GM18858 (cell line): Measurements from ENCODE around the gene PDGFA.

Experiments used
- ATAC-seq: cut with Tn5 transposase; IDR thresholded peaks from one replicate; pipeline ENCODE4 v1.9.1; 2021; ENCODE audit not compliant: unreplicated experiment

The PDGFA gene

GRCh38 chr7:463362-463781 is 56.3 kb downstream of the PDGFA start:
- ATAC-seq, result no peak

- no peak for ATAC-seq
Measured at GRCh38 chr7:462173-463103, 57.2 kb downstream of the PDGFA start.

DNA sequence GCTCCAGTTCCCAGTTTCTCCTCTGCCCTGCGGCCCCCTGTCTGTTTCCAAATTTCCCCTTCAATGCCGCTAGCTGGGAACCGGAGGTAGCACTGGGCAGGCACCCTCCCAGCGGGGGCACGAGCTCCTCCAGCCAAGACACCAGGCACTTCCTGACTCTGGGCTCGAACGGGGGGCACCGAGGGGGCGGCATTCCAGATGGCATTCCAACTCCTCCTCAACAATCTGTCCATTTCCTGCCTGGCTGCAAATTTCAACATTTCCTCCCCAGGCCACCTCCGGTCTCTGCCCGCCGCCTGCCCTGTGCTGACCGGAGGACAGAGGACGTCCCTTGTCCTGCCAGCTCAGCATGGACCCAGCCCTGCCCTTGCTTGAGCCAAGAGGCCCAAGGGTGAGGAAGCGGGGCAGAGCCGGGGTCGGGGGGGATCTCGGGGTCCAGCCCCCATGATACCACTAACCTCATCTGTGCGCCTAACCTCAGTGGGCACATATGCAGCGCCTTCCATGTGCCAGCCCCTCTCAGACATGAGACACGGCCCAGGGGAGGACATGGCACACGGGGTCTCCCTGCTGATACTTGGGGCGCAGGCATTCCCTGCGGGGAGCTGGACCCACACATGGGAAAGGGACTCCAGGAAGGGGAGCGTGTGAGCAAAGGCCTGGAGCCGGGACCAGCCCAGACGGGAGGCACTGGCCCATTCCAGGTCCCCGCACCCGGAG is 58.0 kb downstream of the PDGFA start:
- ATAC-seq, result no peak

DNA sequence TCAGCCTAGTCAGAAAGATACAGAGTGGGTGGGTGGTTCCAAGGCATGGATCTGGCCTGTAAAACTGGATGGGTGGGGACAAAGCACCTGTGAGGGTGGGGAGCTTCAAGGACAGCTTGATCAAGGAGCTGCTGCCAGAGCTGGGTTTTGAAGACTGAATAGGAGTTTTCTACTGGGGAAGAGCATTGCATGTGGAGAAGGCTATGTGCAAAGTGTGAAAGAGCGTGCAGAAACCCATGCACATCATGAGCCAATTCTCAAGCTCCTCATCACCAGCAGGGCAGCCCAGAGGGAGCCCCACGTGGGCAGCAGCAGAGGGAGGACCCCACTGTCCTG is 58.6 kb downstream of the PDGFA start:
- no peak for ATAC-seq

GRCh38 chr7:460374-461116 is 59.1 kb downstream of the PDGFA start:
- ATAC-seq, result no peak

- no peak for ATAC-seq
Measured at GRCh38 chr7:459584-460373, 59.9 kb downstream of the PDGFA start.

- no peak for ATAC-seq
Measured at GRCh38 chr7:458511-459245, 61.0 kb downstream of the PDGFA start.

DNA sequence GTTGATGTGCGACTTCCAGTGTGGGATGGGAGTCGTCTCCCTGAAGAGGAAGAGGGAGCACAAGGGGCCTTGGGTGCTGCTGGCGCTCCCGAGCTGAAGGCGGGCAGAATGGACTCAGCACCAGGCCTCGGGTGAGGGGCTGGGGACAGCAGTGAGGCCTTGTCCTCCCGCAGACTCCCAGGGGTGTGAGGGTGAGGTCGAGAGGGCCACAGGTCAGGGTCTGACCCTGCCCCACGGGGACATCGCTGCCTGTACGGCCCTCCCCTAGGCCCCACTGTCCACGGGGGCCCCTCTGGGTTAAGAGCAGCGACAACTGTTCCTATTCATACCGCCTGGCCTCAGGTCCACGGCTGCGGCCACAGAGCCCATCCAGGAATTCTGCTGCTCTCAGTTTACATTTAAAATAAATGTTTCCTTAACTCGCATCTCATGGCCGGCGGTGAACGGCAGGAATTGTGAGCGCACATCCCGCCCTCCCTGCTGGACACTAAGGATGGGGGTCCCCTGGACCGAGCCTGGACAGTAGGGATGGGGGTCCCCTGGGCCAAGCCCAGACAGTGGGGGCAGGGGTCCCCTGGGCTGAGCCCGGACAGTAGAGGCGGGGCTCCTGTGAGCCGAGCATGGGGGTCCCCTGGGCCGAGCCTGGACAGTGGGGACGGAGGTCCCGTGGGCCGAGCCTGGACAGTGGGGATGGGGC is 61.7 kb downstream of the PDGFA start:
- no peak for ATAC-seq

DNA sequence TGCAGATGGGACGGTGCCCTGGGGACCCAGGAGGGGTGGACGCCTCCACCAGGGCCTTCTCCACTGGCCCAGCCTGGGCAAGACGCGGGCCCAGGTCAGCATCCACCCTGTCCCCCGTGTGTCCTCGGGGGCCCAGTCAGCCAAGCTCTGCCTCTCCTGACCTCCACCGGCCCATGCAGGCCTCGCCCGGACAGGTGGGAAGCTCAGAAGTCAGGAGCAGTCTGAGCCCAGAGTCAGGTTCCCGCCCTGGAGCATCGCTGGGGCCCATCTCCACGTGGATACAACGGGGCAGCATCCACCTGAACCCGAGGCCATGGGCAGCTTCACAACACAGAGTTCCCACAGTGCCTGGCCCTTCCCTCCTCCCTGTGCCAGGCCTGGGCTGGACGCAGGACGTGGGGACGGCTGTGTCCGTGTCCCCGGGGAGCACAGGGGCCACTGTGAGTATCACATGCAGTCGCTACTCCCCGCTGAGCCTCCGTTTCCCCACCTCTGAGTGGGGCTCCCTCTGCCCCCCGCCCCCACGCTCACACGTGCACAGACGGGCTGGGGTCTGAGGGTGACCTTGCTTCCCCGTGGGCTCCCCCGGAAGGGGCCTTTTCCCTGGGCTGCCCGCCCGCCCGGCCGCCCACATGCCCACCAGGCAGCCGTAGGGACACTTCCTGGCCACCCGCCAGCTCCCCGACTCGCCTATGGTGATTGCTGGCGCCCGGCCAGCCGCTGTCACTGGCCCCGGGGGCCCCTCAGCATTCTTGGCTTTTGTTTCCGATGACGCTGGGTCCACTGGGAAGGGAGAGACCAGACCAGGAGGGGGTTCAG is 64.3 kb downstream of the PDGFA start:
- no peak for ATAC-seq

GRCh38 chr7:454356-455109 is 65.1 kb downstream of the PDGFA start:
- no peak for ATAC-seq

GRCh38 chr7:453597-454306 is 65.9 kb downstream of the PDGFA start:
- ATAC-seq, result no peak

- no peak for ATAC-seq
Measured at GRCh38 chr7:452791-453455, 66.7 kb downstream of the PDGFA start.

DNA sequence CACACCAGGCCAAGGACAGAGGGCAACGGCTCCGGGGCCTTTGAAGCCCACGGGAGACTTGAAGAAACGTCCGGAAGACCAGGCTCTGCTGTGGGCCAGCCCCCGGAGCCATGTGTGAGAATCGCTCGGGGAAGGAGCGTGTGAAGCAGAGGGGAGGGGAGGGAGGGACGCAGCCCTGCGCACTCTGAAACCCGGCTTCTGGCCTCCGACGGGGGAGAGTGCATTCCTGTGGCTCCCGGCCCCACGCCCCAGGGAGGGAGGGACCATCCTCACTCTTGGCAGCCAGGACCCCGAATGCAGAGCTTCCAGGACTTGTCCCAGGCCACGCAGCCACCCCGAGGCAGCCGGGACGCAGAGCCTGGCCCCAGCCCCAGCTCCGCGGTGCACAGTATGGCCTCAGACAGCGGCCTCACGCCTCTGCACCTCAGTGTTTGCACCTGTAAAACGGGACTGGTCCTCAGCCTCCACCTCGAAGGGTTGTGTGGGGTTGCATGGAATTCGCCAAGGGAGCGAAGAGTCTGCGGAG is 67.4 kb downstream of the PDGFA start:
- ATAC-seq, result no peak

- no peak for ATAC-seq
Measured at GRCh38 chr7:451255-452225, 68.1 kb downstream of the PDGFA start.

GRCh38 chr7:450741-451140 is 68.9 kb downstream of the PDGFA start:
- no peak for ATAC-seq
